Mucosa of rectum (tissue), 2 donors: Measurements from ENCODE around the gene CD248.
A peak's percentile ranks its signal among the peaks of the same experiment; 100 is the strongest.

Experiments
- H3K27ac ChIP-seq, 2 donors: one replicate each; pipeline ENCODE4 v1.7.0; 2013; ENCODE audit warnings: inconsistent platforms in 2 of 2, low read depth in 2 of 2, low read length in 2 of 2
- H3K27me3 ChIP-seq, 2 donors: one replicate each; pipeline ENCODE4 v1.7.0; 2013; ENCODE audit warnings: low read length in 2 of 2; ENCODE audit not compliant: control insufficient read depth in 2 of 2, insufficient read depth in 2 of 2
- H3K36me3 ChIP-seq, 2 donors: one replicate each; pipeline ENCODE4 v1.7.0; 2013; ENCODE audit warnings: low read length in 2 of 2; ENCODE audit not compliant: control insufficient read depth in 2 of 2, insufficient read depth in 2 of 2
- H3K4me1 ChIP-seq, 2 donors: one replicate each; pipeline ENCODE4 v1.7.0; 2013; ENCODE audit warnings: low read length in 2 of 2, mild to moderate bottlenecking in 1 of 2; ENCODE audit not compliant: control insufficient read depth in 2 of 2, insufficient read depth in 2 of 2
- H3K4me3 ChIP-seq, 2 donors: one replicate each; pipeline ENCODE4 v1.7.0; 2013; ENCODE audit warnings: low read length in 2 of 2
- H3K9ac ChIP-seq, 2 donors: one replicate each; pipeline ENCODE4 v1.7.0; 2013; ENCODE audit warnings: low read length in 2 of 2, low read depth in 1 of 2, mild to moderate bottlenecking in 1 of 2
- H3K9me3 ChIP-seq, 2 donors: one replicate each; pipeline ENCODE4 v1.7.0; 2013; ENCODE audit warnings: low read length in 2 of 2; ENCODE audit not compliant: control insufficient read depth in 2 of 2
- donor health status: healthy.
- donor health status: Normal muscosa, but diverticular disease.

The CD248 gene

GRCh38 chr11:66294626-66295620, 21.9 kb downstream of the CD248 start:
- Histone ChIP-seq H3K27ac (no peak overlapping the region), H3K9ac (no peak overlapping the region), H3K4me1 (peaks cover 3 to 4% of the 10 kb centered on the region in 2 donors), H3K4me3 (no peak overlapping the region), H3K36me3 (no peaks in the 10 kb centered on the region), H3K27me3 (peaks cover 17 to 22% of the 10 kb centered on the region in 2 donors), H3K9me3 (no peaks in the 10 kb centered on the region)

GRCh38 chr11:66293777-66294625, 22.8 kb downstream of the CD248 start:
- Histone ChIP-seq H3K27me3 (peaks cover 17 to 22% of the 10 kb centered on the region in 2 donors), H3K36me3 (no peaks in the 10 kb centered on the region), H3K27ac (no peak overlapping the region), H3K4me1 (peaks cover 8 to 10% of the 10 kb centered on the region in 2 donors), H3K4me3 (no peak overlapping the region), H3K9me3 (no peaks in the 10 kb centered on the region), H3K9ac (no peak overlapping the region)

GRCh38 chr11:66293352-66293751, 23.5 kb downstream of the CD248 start:
- H3K9me3 ChIP-seq: no peaks in the 10 kb centered on the region
- H3K4me3 ChIP-seq: no peak overlapping the region
- no peaks in the 10 kb centered on the region for H3K36me3 ChIP-seq
- no peak overlapping the region for H3K9ac ChIP-seq
- peaks cover 11 to 12% of the 10 kb centered on the region in 2 donors for H3K4me1 ChIP-seq
- H3K27me3 ChIP-seq: peaks cover 17 to 22% of the 10 kb centered on the region in 2 donors
- no peak overlapping the region for H3K27ac ChIP-seq

- no peak overlapping the region for H3K9ac ChIP-seq
Observed at GRCh38 chr11:66292543-66293332, 24.1 kb downstream of the CD248 start.

GRCh38 chr11:66291706-66292542, 24.9 kb downstream of the CD248 start, which contains the start of gene TMEM151A:
Gene TMEM151A (plus strand): TSS chr11:66291894. CDS start chr11:66292014, 120 bp downstream.
- H3K9ac ChIP-seq: no peak within 1 kb of the TSS
- peaks cover 17 to 22% of the 10 kb centered on the region in 2 donors for H3K27me3 ChIP-seq
- no peaks in the 10 kb centered on the region for H3K9me3 ChIP-seq
- H3K27ac ChIP-seq: no peak within 1 kb of the TSS
- no peaks in the 10 kb centered on the region for H3K36me3 ChIP-seq
- peaks cover 18 to 21% of the 10 kb centered on the region in 2 donors for H3K4me1 ChIP-seq
- H3K4me3 ChIP-seq: peak within 1 kb of the TSS in 1 of 2 donors; percentile 39

More at GRCh38 chr11:66292543-66293332, 24.1 kb downstream of the CD248 start:
- Histone ChIP-seq H3K27ac (no peak overlapping the region), H3K4me1 (peaks cover 17 to 18% of the 10 kb centered on the region in 2 donors), H3K9me3 (no peaks in the 10 kb centered on the region), H3K27me3 (peaks cover 17 to 22% of the 10 kb centered on the region in 2 donors), H3K4me3 (no peak overlapping the region), H3K36me3 (no peaks in the 10 kb centered on the region)

- H3K9ac ChIP-seq: no peak overlapping the region
- H3K27me3 ChIP-seq: peaks cover 17 to 22% of the 10 kb centered on the region in 2 donors
Observed at GRCh38 chr11:66291303-66291705, 25.5 kb downstream of the CD248 start.

GRCh38 chr11:66290330-66290621, 26.6 kb downstream of the CD248 start:
- Histone ChIP-seq H3K27me3 (peaks cover 17 to 22% of the 10 kb centered on the region in 2 donors), H3K9ac (no peak overlapping the region), H3K27ac (no peak overlapping the region), H3K4me1 (peaks cover 18 to 21% of the 10 kb centered on the region in 2 donors), H3K9me3 (no peaks in the 10 kb centered on the region), H3K36me3 (peaks cover 2 to 5% of the 10 kb centered on the region in 2 donors), H3K4me3 (peak overlapping the region in 1 of 2 donors; percentile 91)

More at GRCh38 chr11:66291303-66291705, 25.5 kb downstream of the CD248 start:
- Histone ChIP-seq H3K36me3 (peaks cover 0 to 2% of the 10 kb centered on the region in 2 donors), H3K4me3 (peak overlapping the region in 1 of 2 donors; percentile 39), H3K27ac (no peak overlapping the region), H3K4me1 (peaks cover 18 to 21% of the 10 kb centered on the region in 2 donors), H3K9me3 (no peaks in the 10 kb centered on the region)

GRCh38 chr11:66289548-66290329, 27.1 kb downstream of the CD248 start:
- peaks cover 18 to 21% of the 10 kb centered on the region in 2 donors for H3K4me1 ChIP-seq
- H3K27ac ChIP-seq: peak overlapping the region; percentile 92 to 93

More at GRCh38 chr11:66289548-66290329, 27.1 kb downstream of the CD248 start:
- peak overlapping the region; percentile 84 to 85 for H3K9ac ChIP-seq
- H3K4me3 ChIP-seq: peak overlapping the region; percentile 88 to 91
- H3K27me3 ChIP-seq: peaks cover 17 to 22% of the 10 kb centered on the region in 2 donors
- H3K9me3 ChIP-seq: no peaks in the 10 kb centered on the region
- H3K36me3 ChIP-seq: peaks cover 5 to 6% of the 10 kb centered on the region in 2 donors
